Esophagus squamous epithelium (tissue), 5 donors: ENCODE results near the gene PTPN9. TPM values are rescaled to one million over a fixed set of nuclear protein-coding genes. Genes with fewer than 3 reads are reported as not detected.
"Not testable (repeated sequence)": the region's sequence is repeated elsewhere in the genome, so short reads cannot be mapped to it uniquely, and the experiment has no call there.

ENCODE experiments used
- DNase-seq: peaks from one replicate; lab custom pipeline; 2025; lab: John Stamatoyannopoulos, UW
- H3K27ac ChIP-seq, 4 donors: fragments of 200-600 bp; sonication (generic); one replicate each; pipeline ENCODE4 v1.5.1; 2016 to 2019; ENCODE audit warnings: mild to moderate bottlenecking in 1 of 4
- H3K27me3 ChIP-seq, 4 donors: fragments of 200-600 bp; sonication (generic); 1 replicate in 3 of 4; 2 replicates in 1 of 4; pipeline versions ENCODE4 v1.5.1 to v1.6.0; 2017 to 2021; ENCODE audit warnings: antibody characterized with exemption in 1 of 4
- H3K36me3 ChIP-seq, 3 donors: fragments of 200-600 bp; sonication (generic); one replicate each; pipeline ENCODE4 v1.5.1; 2016 to 2019
- H3K4me1 ChIP-seq, 3 donors: fragments of 200-600 bp; sonication (generic); one replicate each; pipeline ENCODE4 v1.5.1; 2017 to 2019
- H3K4me3 ChIP-seq, 4 donors: fragments of 200-600 bp; sonication (generic); 1 replicate in 3 of 4; 2 replicates in 1 of 4; pipeline ENCODE4 v1.5.1; 2016 to 2019; ENCODE audit warnings: mild to moderate bottlenecking in 2 of 4, moderate library complexity in 1 of 4
- H3K9me3 ChIP-seq, 3 donors: fragments of 200-600 bp; sonication (generic); one replicate each; pipeline ENCODE4 v1.5.1; 2016 to 2019
- POLR2A ChIP-seq, 4 donors: fragments of 450-650 bp; IDR thresholded peaks; one replicate each; pipeline ENCODE4 v1.6.1; 2017; ENCODE audit warnings: antibody characterized with exemption in 4 of 4, mild to moderate bottlenecking in 4 of 4, moderate library complexity in 3 of 4
- WGBS, 2 donors: methylation state at CpG; one replicate each; pipeline ENCODE4 v1.1.5; 2018; 5-methylcytosine and 5-hydroxymethylcytosine counted together
- intact Hi-C: fragments of 100-400 bp; cut with DNase I; formaldehyde crosslinking; loops from one replicate; pipeline ENCODE4 v1.15.0; 2022
- total RNA-seq, 4 donors: library from RNA; depleted of rRNA; stranded (reverse); fragments of >200 nt; gene quantifications; one replicate each; pipeline ENCODE4 v1.1.0, GENCODE V29; 2016
- TF ChIP-seq, protein P1 (sequence below), 6 experiments: fragments of 450-650 bp in 4 of 6; fragments of 200-600 bp in 2 of 6; sonication (generic) in 2 of 6; IDR thresholded peaks; one replicate each; pipeline ENCODE4 v1.5.1; 2016 to 2019; ENCODE audit warnings: antibody characterized with exemption in 6 of 6, mild to moderate bottlenecking in 4 of 6, moderate library complexity in 4 of 6
- donor health status: DM: yes; HTN: yes; CAD: no.

The PTPN9 gene
- total RNA-seq, 4 donors from 2014 or later, result 4.9 to 13.5 (median 8.5) TPM

DNA sequence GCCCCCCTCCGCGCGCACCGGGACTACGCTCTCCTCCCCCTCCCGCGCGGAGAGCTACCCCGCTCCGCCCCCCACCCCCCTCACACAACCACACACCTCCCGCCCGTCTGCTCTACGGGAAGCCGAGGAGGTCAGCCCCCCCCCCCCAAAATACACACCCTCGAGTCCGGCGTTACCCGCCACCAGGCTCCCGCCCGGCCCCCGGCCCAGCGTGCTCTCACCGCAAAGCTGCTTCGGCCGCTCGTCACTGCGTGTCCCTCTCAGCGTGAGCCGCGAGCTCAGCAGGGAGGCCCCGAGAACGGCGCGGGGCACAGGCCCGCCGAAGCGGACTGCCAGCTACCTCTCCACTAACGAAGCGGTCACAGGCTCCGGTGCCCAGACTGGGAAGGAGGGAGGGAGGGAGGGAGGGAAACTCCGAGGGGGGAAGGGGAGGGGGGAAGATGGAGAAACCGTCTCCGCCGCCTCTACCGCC is 127.9 kb downstream of the PTPN9 start:
- Histone ChIP-seq H3K4me3 (peak overlapping the region; percentile 79 to 98 (median 88)), H3K4me1 (peaks cover 10 to 58% (median 14%) of the 10 kb centered on the region in 3 donors), H3K27ac (peak overlapping the region; percentile 94 to 100 (median 100)), H3K36me3 (peaks cover 0 to 15% (median 0%) of the 10 kb centered on the region in 3 donors), H3K27me3 (no peaks in the 10 kb centered on the region), H3K9me3 (no peaks in the 10 kb centered on the region)
- intact Hi-C loops, result no loop called here
- TF ChIP-seq, protein P1, sequence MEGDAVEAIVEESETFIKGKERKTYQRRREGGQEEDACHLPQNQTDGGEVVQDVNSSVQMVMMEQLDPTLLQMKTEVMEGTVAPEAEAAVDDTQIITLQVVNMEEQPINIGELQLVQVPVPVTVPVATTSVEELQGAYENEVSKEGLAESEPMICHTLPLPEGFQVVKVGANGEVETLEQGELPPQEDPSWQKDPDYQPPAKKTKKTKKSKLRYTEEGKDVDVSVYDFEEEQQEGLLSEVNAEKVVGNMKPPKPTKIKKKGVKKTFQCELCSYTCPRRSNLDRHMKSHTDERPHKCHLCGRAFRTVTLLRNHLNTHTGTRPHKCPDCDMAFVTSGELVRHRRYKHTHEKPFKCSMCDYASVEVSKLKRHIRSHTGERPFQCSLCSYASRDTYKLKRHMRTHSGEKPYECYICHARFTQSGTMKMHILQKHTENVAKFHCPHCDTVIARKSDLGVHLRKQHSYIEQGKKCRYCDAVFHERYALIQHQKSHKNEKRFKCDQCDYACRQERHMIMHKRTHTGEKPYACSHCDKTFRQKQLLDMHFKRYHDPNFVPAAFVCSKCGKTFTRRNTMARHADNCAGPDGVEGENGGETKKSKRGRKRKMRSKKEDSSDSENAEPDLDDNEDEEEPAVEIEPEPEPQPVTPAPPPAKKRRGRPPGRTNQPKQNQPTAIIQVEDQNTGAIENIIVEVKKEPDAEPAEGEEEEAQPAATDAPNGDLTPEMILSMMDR (IDR thresholded peaks at IDR 0.05), result no peak
- no peak for TF ChIP-seq POLR2A (IDR thresholded peaks at IDR 0.05)
- no CpG with 5 or more reads among the region's 45 CpGs for WGBS, 2 donors
- DNase-seq, result peak; percentile 77

DNA sequence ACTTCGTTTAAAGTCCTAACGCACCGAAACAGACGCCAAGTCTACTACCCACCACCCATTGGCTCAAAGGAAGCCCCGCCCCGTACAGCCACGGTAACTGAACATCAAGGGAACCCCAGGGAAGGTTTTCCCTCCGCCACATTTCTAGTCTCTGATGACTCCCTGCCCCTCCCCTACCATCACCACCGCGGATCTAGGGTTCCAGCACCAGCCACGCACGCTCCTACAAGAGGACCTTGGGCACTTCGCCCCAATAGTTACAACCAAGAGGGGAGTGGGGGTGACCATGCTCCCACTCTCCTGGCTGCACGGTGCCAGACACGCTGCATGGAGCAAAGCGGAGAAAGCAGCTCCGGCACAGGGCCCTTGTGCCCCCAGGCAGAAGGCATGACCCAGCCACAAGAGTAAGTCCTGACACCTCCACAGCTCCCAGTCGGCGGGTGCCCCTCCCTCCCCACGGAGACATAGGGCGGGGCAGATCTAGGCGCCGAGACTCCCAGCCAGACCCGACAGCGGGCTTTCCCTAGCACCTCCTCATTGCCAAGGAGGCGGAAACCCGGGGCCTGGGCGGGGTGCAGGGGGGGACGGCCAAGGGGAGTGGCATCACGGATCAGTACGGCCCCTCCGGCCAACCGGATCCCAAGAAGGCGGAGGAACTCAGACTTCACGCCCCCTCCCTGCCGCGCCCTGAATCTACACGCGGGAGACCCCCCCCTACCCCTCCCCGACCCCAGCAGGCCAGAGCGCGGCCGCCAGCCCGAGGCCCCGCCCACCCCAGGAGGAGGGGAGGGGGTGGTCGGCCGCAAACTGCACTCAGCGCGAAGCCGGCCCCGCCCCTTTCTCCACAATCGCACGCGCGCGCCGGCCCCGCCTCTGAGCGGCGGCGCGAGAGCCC is 128.6 kb downstream of the PTPN9 start:
- no peaks in the 10 kb centered on the region for H3K27me3 ChIP-seq
- H3K27ac ChIP-seq, result peak overlapping the region; percentile 94 to 100 (median 100)
- 0% methylated on average over 8 to 13 of the region's 62 CpGs for WGBS, 2 donors
- H3K4me1 ChIP-seq, result peaks cover 9 to 62% (median 15%) of the 10 kb centered on the region in 3 donors
- peak overlapping the region; percentile 79 to 98 (median 88) for H3K4me3 ChIP-seq
- no peaks in the 10 kb centered on the region for H3K9me3 ChIP-seq
- TF ChIP-seq, protein P1 (IDR thresholded peaks at IDR 0.05), result peak in 1 of 6 experiments; percentile 8
- TF ChIP-seq POLR2A (IDR thresholded peaks at IDR 0.05), result peak in 1 of 4 donors; percentile 17
- peak; percentile 92 for DNase-seq
- intact Hi-C loops, result no loop called here
- H3K36me3 ChIP-seq, result peaks cover 0 to 20% (median 0%) of the 10 kb centered on the region in 3 donors

DNA sequence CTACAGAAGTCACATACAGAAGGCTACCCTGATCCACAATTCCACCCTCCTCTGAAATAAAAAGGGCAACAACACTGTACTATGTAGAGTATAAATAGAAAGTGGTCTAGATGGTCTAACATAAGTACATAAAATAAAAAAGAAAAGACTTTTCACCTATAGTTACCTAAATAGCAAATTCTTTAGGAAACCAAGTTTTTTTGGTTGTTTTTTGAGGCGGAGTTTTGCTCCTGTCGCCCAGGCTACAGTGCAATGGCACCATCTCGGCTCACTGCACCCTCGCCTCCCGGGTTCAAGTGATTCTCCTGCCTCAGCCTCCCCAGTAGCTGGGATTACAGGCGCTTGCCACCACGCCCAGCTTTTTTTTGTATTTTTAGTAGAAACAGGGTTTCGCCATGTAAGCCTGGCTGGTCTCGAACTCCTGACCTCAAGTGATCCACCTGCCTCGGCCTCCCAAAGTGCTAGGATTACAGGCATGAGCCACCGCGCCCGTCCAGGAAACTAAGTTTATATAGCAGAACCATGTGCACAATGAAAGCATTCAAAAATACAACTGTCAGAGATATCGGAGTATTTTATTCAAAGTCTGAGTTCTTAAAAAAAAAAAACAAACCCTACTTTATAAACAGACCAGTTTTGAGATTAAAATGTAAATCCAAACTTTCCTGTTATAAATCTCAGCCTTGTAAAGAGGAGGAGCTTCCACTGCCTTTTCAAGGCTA is 129.4 kb downstream of the PTPN9 start:
- 28 to 29% methylated on average over 10 to 14 of the region's 14 CpGs for WGBS, 2 donors
- peak overlapping the region; percentile 79 to 98 (median 88) for H3K4me3 ChIP-seq

DNA sequence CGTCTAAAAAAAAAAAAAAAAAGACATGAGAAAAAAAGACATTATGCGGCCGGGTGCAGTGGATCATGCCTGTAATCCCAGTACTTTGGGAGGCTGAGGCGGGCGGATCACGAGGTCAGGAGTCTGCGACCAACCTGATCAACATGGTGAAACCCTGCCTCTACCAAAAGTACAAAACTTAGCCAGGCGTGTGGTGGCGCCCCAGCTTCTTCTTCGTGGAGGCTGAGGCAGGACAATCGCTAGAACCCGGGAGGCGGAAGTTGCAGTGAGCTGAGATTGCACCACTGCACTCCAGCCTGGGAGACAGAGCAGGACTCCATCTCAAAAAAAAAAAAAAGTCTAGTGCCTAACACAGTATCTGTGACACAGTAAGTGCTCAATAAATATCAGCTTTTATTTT is 130.9 kb downstream of the PTPN9 start:
- H3K4me1 ChIP-seq, result peaks cover 15 to 73% (median 22%) of the 10 kb centered on the region in 3 donors
- H3K36me3 ChIP-seq, result peaks cover 0 to 21% (median 0%) of the 10 kb centered on the region in 3 donors
- not testable (repeated sequence) for H3K27me3 ChIP-seq, H3K27ac ChIP-seq, H3K9me3 ChIP-seq, DNase-seq, H3K4me3 ChIP-seq
- intact Hi-C loops, result loop anchor here (10.0 kb wide), 1 partner anchor 73 kb away; no protein-coding TSS in a partner anchor
- WGBS, 2 donors, result 74 to 76% methylated on average over 13 of the region's 13 CpGs

More for the DNA sequence above, 129.4 kb downstream of the PTPN9 start:
- no peak for TF ChIP-seq POLR2A (IDR thresholded peaks at IDR 0.05)
- TF ChIP-seq, protein P1 (IDR thresholded peaks at IDR 0.05), result no peak
- H3K27me3 ChIP-seq, result no peaks in the 10 kb centered on the region
- H3K36me3 ChIP-seq, result peaks cover 0 to 20% (median 0%) of the 10 kb centered on the region in 3 donors
- intact Hi-C loops, result loop anchor here (10.0 kb wide), 1 partner anchor 75 kb away; no protein-coding TSS in a partner anchor
- peaks cover 9 to 65% (median 15%) of the 10 kb centered on the region in 3 donors for H3K4me1 ChIP-seq
- H3K9me3 ChIP-seq, result no peaks in the 10 kb centered on the region
- DNase-seq, result no peak
- peak overlapping the region; percentile 94 to 100 (median 100) for H3K27ac ChIP-seq

DNA sequence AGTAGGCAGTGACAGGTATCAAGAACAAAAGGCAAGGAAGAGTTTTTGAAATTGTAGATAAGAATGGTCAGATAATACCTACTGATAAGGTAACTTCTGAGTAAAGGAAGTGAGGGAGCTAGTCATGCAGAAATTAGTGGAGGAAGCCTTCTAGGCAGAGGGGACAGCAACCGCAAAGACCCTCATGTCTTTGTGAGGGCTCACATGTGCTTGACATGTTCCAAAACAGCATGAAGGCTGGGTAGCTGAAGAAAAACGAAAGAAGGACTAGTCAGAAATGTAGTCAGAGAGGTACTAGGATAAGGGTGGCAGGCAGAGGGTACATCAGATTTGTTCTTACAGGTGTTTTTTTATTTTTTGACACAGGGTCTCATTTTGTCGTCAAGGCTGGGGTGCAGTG is 133.0 kb downstream of the PTPN9 start:
- Histone ChIP-seq H3K27me3 (no peaks in the 10 kb centered on the region), H3K9me3 (no peaks in the 10 kb centered on the region), H3K4me1 (peaks cover 15 to 68% (median 16%) of the 10 kb centered on the region in 3 donors), H3K36me3 (peaks cover 0 to 39% (median 0%) of the 10 kb centered on the region in 3 donors), H3K27ac (no peak overlapping the region), H3K4me3 (no peak overlapping the region)
- WGBS, 2 donors, result 73 to 79% methylated on average over 3 of the region's 3 CpGs
- TF ChIP-seq, protein P1 (IDR thresholded peaks at IDR 0.05), result no peak
- TF ChIP-seq POLR2A (IDR thresholded peaks at IDR 0.05), result no peak
- no peak for DNase-seq
- intact Hi-C loops, result loop anchor here (10.0 kb wide), 1 partner anchor 71 kb away; no protein-coding TSS in a partner anchor

DNA sequence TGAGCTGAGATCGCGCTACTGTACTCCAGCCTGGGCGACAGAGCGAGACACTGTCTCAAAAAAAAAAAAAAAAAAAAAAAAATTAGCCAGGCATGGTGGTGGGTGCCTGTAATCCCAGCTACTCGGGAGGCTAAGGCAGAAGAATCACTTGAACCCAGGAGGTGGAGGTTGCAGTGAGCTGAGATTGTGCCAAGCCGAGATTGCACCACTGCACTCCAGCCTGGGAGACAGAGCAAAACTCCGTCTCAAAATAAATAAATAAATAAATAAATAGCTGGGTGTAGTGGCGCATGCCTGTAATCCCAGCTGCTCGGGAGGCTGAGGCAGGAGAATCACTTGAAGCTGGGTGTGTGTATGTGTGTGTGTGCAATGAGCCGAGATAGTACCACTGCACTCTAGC is 133.8 kb downstream of the PTPN9 start:
- intact Hi-C loops, result loop anchor here (10.0 kb wide), 1 partner anchor 71 kb away; no protein-coding TSS in a partner anchor
- not testable (repeated sequence) for H3K27me3 ChIP-seq, H3K27ac ChIP-seq, H3K4me3 ChIP-seq, DNase-seq, H3K9me3 ChIP-seq
- Histone ChIP-seq H3K36me3 (peaks cover 0 to 42% (median 0%) of the 10 kb centered on the region in 3 donors), H3K4me1 (peaks cover 15 to 67% (median 16%) of the 10 kb centered on the region in 3 donors)
- WGBS, 2 donors, result 79 to 91% methylated on average over 10 of the region's 10 CpGs

DNA sequence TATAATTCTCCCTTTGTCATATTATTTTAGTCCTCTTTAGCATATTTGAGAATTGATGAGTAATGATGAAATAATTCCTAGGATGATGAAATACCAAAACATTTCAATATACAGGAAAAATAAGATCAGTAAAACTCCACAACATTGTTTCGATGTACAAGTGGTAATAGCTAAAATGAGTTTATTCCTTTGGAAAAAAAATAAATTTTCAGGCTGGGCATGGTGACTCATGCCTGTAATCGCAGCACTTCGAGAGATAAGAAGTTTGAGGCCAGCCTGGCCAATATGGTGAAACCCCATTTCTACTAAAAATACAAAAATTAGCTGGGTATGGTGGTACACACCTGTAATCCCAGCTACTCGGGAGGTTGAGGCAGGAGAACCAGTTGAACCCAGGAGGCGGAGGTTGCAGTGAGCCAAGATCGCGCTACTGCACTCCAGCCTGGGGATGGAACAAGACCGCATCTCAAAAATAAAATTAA is 135.1 kb downstream of the PTPN9 start:
- not testable (repeated sequence) for H3K9me3 ChIP-seq, H3K27ac ChIP-seq, DNase-seq, H3K4me3 ChIP-seq, H3K27me3 ChIP-seq
- peaks cover 7 to 54% (median 12%) of the 10 kb centered on the region in 3 donors for H3K4me1 ChIP-seq
- intact Hi-C loops, result loop anchor here (10.0 kb wide), 1 partner anchor 69 kb away; no protein-coding TSS in a partner anchor
- peaks cover 0 to 47% (median 0%) of the 10 kb centered on the region in 3 donors for H3K36me3 ChIP-seq
- 73 to 76% methylated on average over 8 of the region's 8 CpGs for WGBS, 2 donors
